Measurements from ENCODE around the gene DTNA. TPM values are rescaled to one million over a fixed set of nuclear protein-coding genes. Genes with fewer than 3 reads are reported as not detected.

DTNA gene
- total and polyA plus RNA-seq, 2 of the 8 experiments (the other 6 are each of a cell fraction or from before 2014, with no cell fraction given): 30.2 to 32.7 TPM

DNA sequence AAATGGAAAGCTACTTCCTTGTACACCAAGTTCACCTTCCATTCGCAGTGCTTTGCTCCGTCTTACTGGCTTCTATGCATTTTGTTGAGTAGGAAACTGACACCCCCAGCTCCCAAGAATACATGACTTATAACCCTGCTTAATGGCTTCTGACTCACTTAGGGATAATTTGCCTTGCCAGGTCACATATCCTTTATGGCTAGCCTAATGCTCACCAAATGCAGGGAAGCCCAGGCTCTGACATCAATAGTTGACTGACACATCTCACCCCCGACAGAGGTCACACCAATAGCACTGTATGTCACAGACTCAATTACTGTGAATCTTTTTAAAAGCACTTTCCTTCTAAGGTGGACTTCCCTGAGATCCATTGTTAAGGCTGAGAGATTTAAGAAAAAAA is 147.2 kb downstream of the DTNA start (continued):
- TF ChIP-seq, protein P1, sequence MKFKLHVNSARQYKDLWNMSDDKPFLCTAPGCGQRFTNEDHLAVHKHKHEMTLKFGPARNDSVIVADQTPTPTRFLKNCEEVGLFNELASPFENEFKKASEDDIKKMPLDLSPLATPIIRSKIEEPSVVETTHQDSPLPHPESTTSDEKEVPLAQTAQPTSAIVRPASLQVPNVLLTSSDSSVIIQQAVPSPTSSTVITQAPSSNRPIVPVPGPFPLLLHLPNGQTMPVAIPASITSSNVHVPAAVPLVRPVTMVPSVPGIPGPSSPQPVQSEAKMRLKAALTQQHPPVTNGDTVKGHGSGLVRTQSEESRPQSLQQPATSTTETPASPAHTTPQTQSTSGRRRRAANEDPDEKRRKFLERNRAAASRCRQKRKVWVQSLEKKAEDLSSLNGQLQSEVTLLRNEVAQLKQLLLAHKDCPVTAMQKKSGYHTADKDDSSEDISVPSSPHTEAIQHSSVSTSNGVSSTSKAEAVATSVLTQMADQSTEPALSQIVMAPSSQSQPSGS (IDR thresholded peaks at IDR 0.05; ENCODE audit: low read length): no peak
- TF ChIP-seq CTBP2 (IDR thresholded peaks at IDR 0.05; ENCODE audit: borderline replicate concordance, insufficient read depth, insufficient read length, low read length) (no peak), BRCA1 (IDR thresholded peaks at IDR 0.05; ENCODE audit: low read depth, low read length) (no peak)
- TF ChIP-seq, protein P2, sequence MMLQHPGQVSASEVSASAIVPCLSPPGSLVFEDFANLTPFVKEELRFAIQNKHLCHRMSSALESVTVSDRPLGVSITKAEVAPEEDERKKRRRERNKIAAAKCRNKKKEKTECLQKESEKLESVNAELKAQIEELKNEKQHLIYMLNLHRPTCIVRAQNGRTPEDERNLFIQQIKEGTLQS (IDR thresholded peaks at IDR 0.05; ENCODE audit: insufficient read depth, low read depth, low read length): no peak
